HG03354 (cell line): ENCODE data around the gene VPS45.
"Not testable (repeated sequence)": the region's sequence is repeated elsewhere in the genome, so short reads cannot be mapped to it uniquely, and the experiment has no call there.

ENCODE experiments used
- ATAC-seq: cut with Tn5 transposase; IDR thresholded peaks from one replicate; pipeline ENCODE4 v1.9.1; 2021; ENCODE audit warnings: mild to moderate bottlenecking; ENCODE audit not compliant: unreplicated experiment, poor library complexity, severe bottlenecking

Gene VPS45, protein sequence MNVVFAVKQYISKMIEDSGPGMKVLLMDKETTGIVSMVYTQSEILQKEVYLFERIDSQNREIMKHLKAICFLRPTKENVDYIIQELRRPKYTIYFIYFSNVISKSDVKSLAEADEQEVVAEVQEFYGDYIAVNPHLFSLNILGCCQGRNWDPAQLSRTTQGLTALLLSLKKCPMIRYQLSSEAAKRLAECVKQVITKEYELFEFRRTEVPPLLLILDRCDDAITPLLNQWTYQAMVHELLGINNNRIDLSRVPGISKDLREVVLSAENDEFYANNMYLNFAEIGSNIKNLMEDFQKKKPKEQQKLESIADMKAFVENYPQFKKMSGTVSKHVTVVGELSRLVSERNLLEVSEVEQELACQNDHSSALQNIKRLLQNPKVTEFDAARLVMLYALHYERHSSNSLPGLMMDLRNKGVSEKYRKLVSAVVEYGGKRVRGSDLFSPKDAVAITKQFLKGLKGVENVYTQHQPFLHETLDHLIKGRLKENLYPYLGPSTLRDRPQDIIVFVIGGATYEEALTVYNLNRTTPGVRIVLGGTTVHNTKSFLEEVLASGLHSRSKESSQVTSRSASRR

DNA sequence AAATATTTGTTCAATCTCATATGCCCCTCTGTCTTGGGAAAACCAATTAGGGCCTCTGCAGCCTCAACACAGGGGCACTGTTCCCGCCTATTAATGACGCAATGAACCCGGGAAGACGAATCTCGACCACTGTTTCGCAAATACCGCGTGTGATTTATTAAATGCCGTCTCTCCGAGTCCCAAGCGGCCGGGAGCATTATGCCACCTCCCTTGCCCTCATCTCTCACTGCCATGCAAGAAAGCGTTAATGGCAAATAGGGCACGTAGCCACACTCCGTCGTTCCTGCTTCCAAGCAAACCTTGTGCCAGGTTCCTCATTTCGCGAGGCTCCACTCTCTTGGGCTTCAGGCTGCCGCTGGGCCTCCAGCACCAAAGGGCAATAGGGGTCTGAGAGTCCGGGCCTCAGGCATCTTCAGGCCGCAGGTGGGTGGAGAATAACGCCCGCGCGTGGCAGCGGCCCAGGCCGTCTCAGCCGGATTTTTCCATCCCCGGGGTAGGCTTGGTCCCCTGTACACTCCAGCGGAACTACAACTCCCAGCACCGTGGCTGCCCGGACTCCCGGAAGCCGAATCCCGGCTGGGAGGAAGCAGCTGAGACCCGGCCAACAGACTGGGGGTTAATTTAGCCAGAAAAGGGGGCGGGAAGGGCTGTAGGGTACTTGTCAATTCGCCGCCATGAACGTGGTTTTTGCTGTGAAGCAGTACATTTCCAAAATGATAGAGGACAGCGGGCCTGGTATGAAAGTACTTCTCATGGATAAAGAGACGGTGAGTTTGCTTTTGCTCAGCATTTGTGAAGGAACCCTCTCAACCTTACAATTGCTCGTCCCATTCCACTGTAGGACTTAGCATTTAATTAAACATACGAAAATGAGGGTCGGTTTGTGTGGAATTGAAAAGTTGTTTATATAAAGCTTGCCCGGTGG lies at the start of gene VPS45:
Gene VPS45 (plus strand): TSS at position 593 of the 925 bp plus-strand sequence. CDS start 82 bp downstream, at position 675.
- ATAC-seq: peak; percentile 89

DNA sequence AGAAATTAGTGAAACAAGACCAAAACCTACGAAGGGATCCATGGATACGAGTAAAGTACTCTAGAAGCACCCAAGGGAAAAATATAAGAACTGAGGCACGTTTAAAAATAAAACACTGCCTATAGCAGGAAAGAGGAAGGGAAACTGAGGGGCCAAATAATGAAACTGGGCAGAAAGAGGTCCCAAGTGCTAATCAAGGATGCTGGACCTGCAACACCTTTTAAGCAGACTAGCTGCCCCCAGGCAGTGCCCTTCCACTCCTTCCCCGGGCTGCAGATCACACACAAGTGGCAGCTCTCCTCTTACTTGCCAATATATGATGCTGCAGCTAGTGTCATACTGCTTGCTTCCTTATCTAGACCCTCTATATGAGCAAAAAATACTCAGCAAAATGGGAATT lies 49.4 kb upstream of the VPS45 start:
- no peak for ATAC-seq

DNA sequence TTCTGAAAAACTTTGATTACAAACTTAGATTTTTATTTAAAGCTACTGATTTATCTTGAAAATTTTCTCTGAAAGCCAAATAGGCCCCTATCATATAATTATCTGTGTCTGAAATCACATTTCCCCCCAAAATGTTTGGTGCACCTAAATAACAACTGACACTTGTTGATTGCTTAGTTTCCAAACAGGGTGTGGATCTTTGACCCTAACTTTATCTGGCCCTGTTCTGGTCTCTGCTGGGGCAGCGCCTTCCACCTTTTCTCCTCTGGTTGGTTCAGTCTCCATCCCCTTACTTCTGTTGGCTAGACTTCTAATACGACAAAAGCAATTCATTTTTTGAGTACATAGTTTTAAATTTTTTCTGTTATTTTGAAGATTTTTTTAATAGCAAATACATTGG lies 46.9 kb upstream of the VPS45 start:
- no peak for ATAC-seq

DNA sequence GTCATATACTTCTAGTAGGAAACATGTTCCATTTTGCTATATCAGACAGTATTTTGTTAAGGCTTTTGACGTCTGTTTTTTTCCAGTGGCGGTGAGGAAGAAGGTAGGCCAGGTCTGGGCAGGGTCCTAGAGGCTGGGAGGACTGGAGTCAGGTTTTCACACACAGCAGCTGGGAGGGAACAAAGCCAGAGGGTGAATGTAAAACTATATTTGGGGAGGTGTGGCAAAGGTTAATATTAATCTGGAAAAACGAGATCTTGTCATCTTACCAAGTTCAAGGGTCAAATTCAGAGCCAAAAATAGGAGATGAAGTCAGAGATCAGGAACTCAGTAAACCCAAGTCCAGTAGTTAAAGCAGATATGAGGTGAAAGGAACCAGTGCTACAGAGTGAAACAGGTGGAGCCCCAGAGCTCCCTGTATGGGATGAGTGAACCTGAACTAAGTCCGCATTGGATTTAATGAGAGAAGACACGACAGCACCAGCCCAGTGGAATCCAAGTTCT lies 46.3 kb upstream of the VPS45 start:
- no peak for ATAC-seq

DNA sequence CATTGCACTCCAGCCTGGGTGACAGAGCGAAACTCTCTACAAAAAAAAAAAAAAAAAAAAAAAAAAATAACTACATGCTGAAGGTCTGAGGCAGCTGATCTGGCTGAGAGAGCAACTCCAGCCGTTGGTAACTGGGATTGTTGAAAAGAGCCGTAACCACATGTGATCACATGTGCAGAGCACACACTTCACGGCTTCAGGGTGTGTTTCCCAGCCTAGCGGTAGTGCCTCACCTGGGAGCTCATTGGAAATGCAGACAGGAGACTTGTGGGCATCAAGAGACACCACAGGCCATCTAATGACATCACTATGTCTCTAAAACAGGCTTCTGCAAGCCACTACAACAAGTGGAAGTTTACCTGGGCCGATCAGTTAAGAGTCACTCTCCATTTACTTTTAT lies 45.2 kb upstream of the VPS45 start:
- ATAC-seq: no peak

DNA sequence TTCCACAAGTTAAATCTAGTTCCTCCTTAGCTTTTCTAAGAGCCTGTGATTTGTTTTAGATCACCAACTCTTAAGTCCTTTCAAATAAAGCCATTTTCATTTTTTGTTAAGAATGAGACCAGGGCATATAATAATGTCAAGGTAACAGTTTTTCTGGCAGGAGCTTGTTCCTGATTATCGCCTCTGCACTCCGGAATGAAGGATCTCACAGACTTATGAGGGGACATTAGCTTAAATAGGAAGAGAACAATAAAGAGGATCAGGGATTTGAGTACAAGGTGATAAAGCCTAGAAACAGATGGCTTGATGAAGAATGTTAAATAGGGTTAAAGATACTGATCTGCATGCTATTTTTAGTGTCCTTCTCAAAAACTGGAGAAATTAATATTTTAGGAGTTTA lies 43.4 kb upstream of the VPS45 start:
- ATAC-seq: no peak

DNA sequence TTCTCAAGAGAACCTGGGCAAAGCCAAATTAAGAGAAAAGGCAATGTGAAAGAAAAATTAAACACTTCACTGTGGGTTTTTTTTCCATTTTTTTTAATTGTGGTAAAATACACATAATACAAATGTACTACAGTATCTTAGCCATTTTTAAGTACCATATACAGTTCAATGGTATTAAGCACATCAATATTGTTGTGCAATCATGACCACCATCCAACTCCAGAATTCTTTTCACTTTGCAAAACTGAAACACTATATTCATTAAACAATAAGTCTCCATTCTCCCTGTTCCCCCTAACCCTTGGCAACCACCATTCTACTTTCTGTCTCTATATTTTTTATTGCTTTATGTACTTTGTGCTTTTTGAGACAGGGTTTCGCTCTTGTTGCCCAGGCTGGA lies 39.3 kb upstream of the VPS45 start:
- ATAC-seq: no peak

DNA sequence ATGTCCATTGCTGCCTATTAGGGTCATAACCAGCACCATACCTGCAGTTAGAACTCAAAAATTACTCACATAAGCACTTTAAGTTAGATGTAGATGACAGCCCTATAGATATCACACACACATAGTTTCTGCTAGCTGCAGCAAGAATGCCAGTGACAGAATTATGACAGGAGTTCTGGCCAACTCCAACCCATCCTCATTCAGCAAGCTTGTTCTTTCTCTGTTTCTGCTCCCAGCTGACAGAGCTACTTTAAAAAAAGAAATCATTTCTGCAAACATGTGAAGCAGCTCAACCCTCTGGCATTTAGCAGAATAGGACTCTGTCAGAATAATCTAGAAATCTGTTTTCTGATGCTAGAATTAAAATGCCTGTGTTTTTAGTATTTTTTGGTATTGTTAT lies 33.2 kb upstream of the VPS45 start:
- no peak for ATAC-seq

DNA sequence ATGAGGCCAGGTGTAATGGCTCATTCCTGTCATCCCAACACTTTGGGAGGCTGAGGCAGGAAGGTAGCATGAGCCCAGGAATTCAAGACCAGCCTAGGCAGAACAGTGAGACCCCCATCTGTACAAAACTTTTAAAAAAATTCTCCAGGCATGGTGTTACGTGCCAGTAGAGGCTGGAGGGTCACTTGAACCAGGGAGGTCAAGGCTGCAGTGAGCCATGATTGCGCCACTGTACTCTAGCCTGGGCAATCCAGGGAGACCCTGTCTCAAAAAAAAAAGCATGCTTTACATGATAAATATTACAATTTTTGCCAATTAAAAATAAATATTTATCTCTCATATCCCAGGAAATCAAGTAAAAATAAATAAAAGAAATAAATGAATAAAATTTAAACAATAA lies 17.6 kb upstream of the VPS45 start:
- ATAC-seq: no peak

DNA sequence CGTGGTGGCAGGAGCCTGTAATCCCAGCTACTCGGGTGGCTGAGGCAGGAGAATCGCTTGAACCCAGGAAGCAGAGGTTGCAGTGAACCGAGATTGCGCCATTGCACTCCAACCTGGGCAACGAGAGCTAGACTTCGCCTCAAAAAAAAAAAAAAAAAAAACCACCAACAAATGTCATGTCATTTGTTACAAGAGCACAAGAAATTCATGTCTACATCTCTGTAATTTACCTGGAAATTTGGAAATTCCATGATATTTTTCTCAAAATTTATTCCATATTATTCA lies 16.5 kb upstream of the VPS45 start:
- ATAC-seq: no peak

DNA sequence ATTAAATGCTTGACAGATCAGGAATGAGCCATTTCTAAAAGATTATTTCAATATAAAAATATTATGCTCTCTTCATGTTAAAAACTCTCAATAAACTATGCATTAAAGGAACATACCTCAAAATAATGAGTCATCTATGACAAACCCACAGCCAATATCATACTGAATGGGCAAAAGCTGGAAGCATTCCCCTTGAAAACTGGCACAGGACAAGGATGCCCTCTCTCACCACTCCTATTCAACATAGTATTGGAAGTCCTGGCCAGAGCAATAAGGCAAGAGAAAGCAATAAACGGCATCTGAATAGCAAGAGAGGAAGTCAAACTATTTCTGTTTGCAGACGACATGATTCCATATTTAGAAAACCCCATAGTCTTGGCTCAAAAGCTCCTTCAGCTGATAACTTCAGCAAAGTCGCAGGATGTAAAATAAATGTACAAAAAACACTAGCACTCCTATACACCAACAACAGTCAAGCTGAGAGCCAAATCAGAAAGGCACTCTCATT lies 15.6 kb upstream of the VPS45 start:
- ATAC-seq: not testable (repeated sequence)

DNA sequence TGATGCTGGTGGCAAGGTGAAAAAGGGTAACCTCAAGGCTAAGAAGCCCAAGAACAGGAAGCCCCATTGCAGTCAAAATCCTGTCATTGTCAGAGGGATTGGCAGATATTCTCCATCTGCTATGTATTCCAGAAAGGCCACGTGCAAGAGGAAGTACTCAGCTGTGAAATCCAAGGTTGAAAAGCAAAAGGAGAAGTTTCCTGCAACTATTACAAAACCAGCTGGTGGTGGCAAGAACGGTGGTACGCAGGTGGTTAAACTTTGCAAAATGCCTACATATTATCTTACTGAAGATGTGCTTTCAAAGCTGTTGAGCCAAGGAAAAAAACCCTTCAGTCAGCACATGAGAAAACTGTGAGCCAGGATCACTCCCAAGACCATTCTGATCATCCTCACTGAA lies 13.7 kb upstream of the VPS45 start:
- no peak for ATAC-seq

DNA sequence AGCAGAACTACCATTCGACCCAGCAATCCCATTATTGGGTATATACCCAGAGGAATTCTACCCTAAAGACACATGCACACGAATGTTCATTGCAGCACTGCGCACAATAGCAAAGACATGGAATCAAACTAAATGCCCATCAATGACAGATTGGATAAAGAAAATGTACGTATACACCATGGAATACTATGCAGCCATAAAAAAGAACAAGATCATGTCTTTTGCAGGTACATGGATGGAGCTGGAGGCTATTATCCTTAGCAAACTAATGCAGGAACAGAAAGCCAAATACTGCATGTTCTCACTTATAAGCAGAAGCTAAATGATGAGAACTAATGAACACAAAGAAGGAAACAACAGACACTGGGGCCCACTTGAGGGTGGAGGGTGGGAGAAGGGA lies 12.1 kb upstream of the VPS45 start:
- ATAC-seq: not testable (repeated sequence)

DNA sequence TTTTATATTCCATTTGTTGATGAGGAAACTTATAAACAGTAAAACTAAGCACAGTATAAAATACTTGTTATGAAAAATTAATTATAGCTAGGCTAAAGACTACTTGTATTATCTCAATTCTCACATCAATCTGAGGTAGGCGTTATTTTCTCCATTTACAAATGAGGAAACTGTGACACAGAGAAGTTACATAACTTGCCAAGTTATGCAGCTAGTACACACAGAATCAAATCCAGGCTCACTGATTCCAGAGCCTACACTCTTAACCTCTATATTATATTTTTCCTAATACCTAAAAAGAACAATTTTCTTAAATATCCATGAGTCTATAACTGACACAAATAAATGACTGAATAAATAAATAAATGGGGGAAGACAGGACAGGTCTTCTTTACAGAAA lies 11.2 kb upstream of the VPS45 start:
- no peak for ATAC-seq

DNA sequence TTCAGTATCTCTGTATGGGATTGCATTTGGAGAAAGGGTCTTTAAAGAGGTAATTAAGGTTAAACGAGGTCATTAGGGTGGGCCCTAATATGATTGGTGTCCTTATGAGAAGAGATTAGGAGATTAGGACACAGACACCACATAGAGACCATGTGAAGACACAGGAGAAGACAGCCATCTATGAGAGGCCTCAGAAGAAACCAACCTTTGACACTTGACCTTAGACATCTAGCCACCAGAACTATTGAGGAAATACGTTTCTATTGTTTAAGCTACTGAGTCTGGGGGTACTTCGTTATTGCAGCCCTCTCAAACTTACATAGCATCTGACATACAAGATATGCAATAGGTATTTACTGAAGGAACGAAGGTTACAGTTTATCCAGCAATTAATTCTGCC lies 7.3 kb upstream of the VPS45 start:
- ATAC-seq: no peak

DNA sequence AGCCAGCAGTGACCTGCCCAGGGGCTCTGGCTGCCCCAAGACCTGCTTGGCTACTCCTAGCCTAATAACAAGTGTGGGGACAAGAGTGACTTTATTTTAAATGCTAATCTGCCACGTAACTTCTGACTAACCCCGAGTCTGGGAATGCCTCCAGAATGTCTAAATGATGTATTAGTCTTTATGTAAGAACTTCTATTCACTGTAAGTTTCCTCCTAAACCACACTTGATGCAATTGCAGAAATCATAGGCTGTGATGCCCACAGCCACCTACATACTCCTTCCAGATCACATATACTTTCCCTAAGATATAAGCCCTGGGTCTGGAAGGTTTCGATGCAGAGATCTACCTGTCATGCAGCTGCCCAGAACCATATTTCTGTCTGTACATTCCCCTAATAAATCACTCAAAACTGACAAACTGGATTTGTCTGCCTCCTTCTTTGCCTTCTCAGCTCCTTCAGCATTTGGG lies 5.9 kb upstream of the VPS45 start:
- ATAC-seq: no peak

DNA sequence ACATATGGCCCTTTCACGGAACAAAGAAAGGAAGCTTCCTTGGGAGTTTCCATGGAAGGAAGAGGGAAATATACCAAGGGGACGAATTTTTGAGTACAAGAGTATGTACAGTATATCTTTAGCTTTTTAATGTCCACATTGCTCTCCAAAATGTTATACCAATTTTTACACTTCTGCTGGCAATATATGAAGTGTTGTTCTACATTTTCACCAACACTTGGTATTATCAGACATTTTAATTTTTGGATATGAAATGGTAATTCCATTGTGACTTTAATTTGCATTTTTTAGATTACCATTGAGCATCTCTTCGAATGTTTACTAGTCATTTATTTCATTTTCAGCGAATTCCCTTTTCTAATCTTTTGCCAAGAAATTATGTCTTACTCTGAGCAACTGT lies 5.5 kb upstream of the VPS45 start:
- ATAC-seq: no peak

DNA sequence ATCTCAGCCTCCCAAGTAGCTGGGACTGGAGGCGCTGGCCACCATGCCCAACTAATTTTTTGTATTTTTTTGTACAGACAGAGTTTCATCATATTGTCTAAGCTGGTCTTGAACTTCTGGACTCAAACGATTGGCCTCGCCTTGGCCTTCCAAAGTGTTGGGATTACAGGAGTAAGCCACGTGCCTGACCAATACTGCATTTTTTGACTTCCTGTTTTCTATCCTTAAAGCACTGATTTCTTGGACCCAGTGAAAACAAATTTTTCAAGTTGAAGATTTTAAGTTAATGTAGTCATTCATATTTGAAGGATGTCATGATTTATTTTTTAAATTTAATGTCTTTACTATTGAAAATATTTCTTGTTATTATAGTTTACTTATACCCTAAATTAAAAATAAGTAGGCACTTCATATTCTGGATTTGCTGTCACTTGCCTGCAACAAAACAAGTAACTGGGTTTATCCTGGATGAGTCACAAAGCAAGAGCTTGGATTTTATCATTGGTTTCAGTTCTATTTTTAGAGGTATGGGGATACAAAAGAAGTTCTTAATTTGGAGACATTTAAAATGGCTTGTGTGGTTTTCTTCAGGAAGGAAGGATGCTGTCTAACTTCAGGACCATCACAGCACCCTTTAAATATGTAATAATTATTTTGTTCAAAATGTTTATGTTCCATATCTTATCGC lies 2.2 kb upstream of the VPS45 start:
- ATAC-seq: no peak

DNA sequence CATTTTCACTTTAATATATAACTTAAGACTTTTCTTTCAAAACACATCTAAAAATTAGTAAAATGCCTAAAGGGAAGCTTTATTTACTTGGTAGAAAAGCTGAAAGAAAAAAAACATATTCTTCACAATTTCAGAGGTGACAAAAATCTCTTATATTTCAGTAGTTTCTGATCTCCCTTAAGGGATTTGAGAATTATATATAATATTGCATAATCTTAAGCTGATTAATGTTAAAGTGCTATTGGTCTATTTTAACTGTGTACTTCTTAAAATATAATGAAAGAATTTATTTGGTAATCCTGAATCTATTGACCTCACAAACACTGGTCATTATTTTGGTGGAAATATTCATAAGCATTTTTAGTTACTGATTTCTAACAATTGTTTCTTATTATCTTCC lies 1.2 kb upstream of the VPS45 start:
- no peak for ATAC-seq

DNA sequence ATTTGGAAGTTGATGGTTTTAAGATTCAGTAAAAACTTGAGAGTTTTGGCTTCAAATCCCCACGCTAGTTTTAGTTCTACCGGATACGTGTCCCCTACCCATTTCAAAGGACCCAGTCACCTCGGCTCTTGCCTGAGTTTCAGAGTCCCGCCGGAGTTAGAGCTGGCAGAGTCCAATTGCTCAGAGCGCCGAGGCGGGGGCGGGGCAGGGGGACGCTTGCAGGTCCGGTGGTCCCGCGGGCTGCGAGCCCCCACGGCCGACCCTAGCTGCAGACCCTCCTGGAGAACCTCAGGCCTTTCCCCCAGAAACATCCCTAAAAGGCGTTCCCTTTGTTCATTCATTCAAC lies 765 bp upstream of the VPS45 start:
- peak; percentile 42 for ATAC-seq
